B cell (primary cell): ENCODE data around the gene COX6B1. TPM values are rescaled to one million over a fixed set of nuclear protein-coding genes. Genes with fewer than 3 reads are reported as not detected.

ENCODE experiments used
- ATAC-seq: fragments of 200-7000 bp; cut with Tn5 transposase; one replicate; pipeline ENCODE4 v1.10.0; 2021; ENCODE audit warnings: low read depth, mild to moderate bottlenecking, moderate number of reproducible peaks, moderate library complexity
- CTCF ChIA-PET: fragments of 350-600 bp; sonication (Branson Sonifier 250); formaldehyde crosslinking; loops from one replicate; lab custom pipeline; 2021; ENCODE audit warnings: antibody characterized with exemption, inconsistent platforms; lab: Charles Lee
- POLR2A ChIA-PET: fragments of 350-600 bp; sonication (Branson Sonifier 250); formaldehyde crosslinking; loops from one replicate; lab custom pipeline; 2021; ENCODE audit warnings: antibody characterized with exemption; lab: Charles Lee
- DNase-seq: peaks from one replicate; pipeline ENCODE4 v3.0.0; 2013
- H2AFZ ChIP-seq: 2 replicates; pipeline ENCODE4 v1.6.1; 2012; ENCODE audit warnings: mild to moderate bottlenecking, low read depth, low read length; ENCODE audit not compliant: insufficient read depth, poor library complexity, severe bottlenecking
- H3K27ac ChIP-seq, 2 donors: 1 replicate in 1 of 2; 2 replicates in 1 of 2; pipeline ENCODE4 v1.5.1; 2012 to 2013; ENCODE audit warnings: low read length in 2 of 2, mild to moderate bottlenecking in 2 of 2, moderate library complexity in 1 of 2
- H3K27me3 ChIP-seq, 4 experiments: fragments of 200-600 bp in 1 of 4; sonication (generic) in 1 of 4; replicated peaks in 1 of 4; 1 replicate in 2 of 4; 2 replicates in 2 of 4; pipeline versions ENCODE4 v1.6.1 to v1.7.0; 2013 to 2016; ENCODE audit warnings: low read length in 3 of 4, mild to moderate bottlenecking in 2 of 4, mixed read lengths in 1 of 4, moderate library complexity in 1 of 4; ENCODE audit not compliant: insufficient read depth in 4 of 4, control insufficient read depth in 3 of 4; ENCODE audit errors: control extremely low read depth in 1 of 4
- H3K36me3 ChIP-seq, 2 experiments: replicated peaks in 1 of 2; 1 replicate in 1 of 2; 2 replicates in 1 of 2; pipeline versions ENCODE4 v1.6.1 to v1.7.1; 2013; ENCODE audit warnings: low read length in 1 of 2; ENCODE audit not compliant: insufficient read depth in 2 of 2, control insufficient read depth in 1 of 2; ENCODE audit errors: control extremely low read depth in 1 of 2, extremely low read depth in 1 of 2
- H3K4me1 ChIP-seq, 2 donors: fragments of 200-600 bp in 1 of 2; sonication (generic) in 1 of 2; 1 replicate in 1 of 2; 2 replicates in 1 of 2; pipeline versions ENCODE4 v1.5.1 to v1.6.1; 2013 to 2017; ENCODE audit warnings: low read length in 2 of 2; ENCODE audit not compliant: control insufficient read depth in 2 of 2, insufficient read depth in 2 of 2
- H3K4me2 ChIP-seq: replicated peaks from 2 replicates; pipeline ENCODE3; 2012; ENCODE audit warnings: mild to moderate bottlenecking, low read depth, low read length; ENCODE audit not compliant: poor library complexity, severe bottlenecking
- H3K4me3 ChIP-seq, 5 experiments: fragments of 200-600 bp in 1 of 5; sonication (generic) in 1 of 5; 1 replicate in 3 of 5; 2 replicates in 2 of 5; pipeline versions ENCODE4 v1.5.1 to v1.7.0; 2011 to 2016; ENCODE audit warnings: low read length in 4 of 5, mild to moderate bottlenecking in 4 of 5, low read depth in 2 of 5, control low read depth in 1 of 5, moderate library complexity in 1 of 5; ENCODE audit not compliant: insufficient read depth in 1 of 5; ENCODE audit errors: control extremely low read depth in 1 of 5, extremely low read depth in 1 of 5
- H3K79me2 ChIP-seq: fragments of 200-600 bp; sonication (generic); one replicate; pipeline ENCODE4 v1.6.0; 2016; ENCODE audit warnings: low read length; ENCODE audit not compliant: control insufficient read depth, insufficient read depth
- H3K9ac ChIP-seq: fragments of 200-600 bp; sonication (generic); 2 replicates; pipeline ENCODE4 v1.6.1; 2017; ENCODE audit warnings: mild to moderate bottlenecking, low read length, moderate library complexity
- H3K9me3 ChIP-seq, 3 donors: one replicate each; pipeline versions ENCODE4 v1.6.1 to v1.7.1; 2013; ENCODE audit warnings: low read length in 2 of 3; ENCODE audit not compliant: control insufficient read depth in 2 of 3, insufficient read depth in 1 of 3; ENCODE audit errors: control extremely low read depth in 1 of 3
- H4K20me1 ChIP-seq: 2 replicates; pipeline ENCODE4 v1.6.0; 2012; ENCODE audit warnings: mild to moderate bottlenecking, low read length; ENCODE audit not compliant: insufficient read depth, control insufficient read depth, poor library complexity, severe bottlenecking
- H3K27ac Mint-ChIP-seq: one replicate; pipeline ENCODE4 v1.8.0; 2021; ENCODE audit warnings: mixed read lengths
- H3K27me3 Mint-ChIP-seq: one replicate; pipeline ENCODE4 v1.8.0; 2021; ENCODE audit warnings: mixed read lengths
- H3K4me1 Mint-ChIP-seq: one replicate; pipeline ENCODE4 v1.8.0; 2021; ENCODE audit warnings: mixed read lengths
- H3K4me3 Mint-ChIP-seq: one replicate; pipeline ENCODE4 v1.8.0; 2021; ENCODE audit warnings: mixed read lengths
- H3K9me3 Mint-ChIP-seq: one replicate; pipeline ENCODE4 v1.8.0; 2022; ENCODE audit warnings: mixed read lengths; ENCODE audit not compliant: insufficient read depth
- CTCF ChIP-seq: fragments of 200-600 bp; IDR thresholded peaks from one replicate; pipeline ENCODE4 v1.8.0; 2022; ENCODE audit warnings: antibody characterized with exemption, mild to moderate bottlenecking
- EZH2 ChIP-seq: IDR thresholded peaks from 2 replicates; pipeline ENCODE4 v1.6.1; 2012; ENCODE audit warnings: borderline replicate concordance, low read depth, mild to moderate bottlenecking, moderate library complexity, low read length; ENCODE audit not compliant: insufficient read depth, poor library complexity, severe bottlenecking
- whole genome bisulfite sequencing: methylation state at CpG from one replicate; pipeline ENCODE4 v1.1.5; 2013; ENCODE audit warnings: missing lambda C conversion rate; ENCODE audit not compliant: insufficient coverage; 5-methylcytosine and 5-hydroxymethylcytosine counted together
- intact Hi-C: fragments of 100-400 bp; cut with micrococcal nuclease; formaldehyde crosslinking; loops from one replicate; pipeline ENCODE4 v1.10.0; 2022
- polyA plus RNA-seq: library from polyadenylated mRNA; depleted of rRNA; stranded (reverse); fragments of >200 nt; gene quantifications from 2 replicates; pipeline ENCODE4 v1.2.3, GENCODE V29; 2012
- total RNA-seq, 2 donors: library from RNA; stranded (reverse); fragments of 120-200 nt in 1 of 2; gene quantifications; 1 replicate in 1 of 2; 2 replicates in 1 of 2; pipeline versions ENCODE4 v1.2.3 to v1.2.4, GENCODE V29; 2013 to 2022

Gene COX6B1
- total and polyA plus RNA-seq, 2 donors (not counting 1 experiment from before 2014, with no cell fraction given), result 215 to 387 TPM

DNA sequence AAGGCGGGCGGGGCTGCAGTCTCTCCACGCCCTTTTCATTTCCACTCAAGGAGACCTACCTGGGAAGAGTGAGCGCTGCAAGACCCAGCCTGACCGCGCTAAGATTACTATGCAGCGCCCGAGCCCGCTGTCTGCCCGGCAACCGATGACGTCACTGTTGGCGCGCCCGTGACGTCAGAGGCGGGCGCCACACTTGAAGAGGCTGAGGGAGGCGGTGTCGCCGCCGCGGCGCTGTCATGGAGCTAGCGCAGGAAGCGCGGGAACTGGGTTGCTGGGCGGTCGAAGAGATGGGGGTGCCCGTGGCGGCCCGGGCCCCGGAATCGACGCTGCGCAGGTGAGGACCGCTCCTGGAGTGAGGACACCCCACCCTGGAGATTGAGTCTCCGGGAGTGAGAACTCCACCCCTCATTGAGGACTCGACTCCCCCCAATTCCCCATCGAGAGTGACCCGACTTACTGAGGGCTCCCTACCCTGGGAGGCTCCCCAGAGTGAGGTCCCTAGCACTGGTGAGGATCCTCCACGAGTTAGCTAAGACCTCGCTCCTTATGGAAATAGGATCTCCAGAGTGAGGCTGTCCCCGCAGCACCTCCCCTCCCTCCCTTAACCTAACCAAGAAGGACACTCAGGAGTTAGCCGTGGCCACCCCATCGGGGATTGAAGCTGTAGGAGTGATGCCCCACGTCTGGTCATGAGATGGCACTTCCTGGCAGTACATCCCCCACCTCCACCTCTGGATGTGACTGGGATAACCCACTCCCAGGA lies 35.4 kb upstream of the COX6B1 start, which contains the start of gene HAUS5:
Gene HAUS5 (plus strand): TSS at position 177 of the 763 bp plus-strand sequence. CDS start 60 bp downstream, at position 237.
- POLR2A ChIA-PET, result interaction anchor here (1.1 to 1.3 kb wide), 3 partner anchors 31 to 64 kb away, joined by 3 to 12 read pairs (median 5); partner anchors contain the start of gene COX6B1
- CTCF ChIA-PET, result interaction anchor here (1.0 kb wide), 1 partner anchor 27 kb away, joined by 3 read pairs; no protein-coding TSS in a partner anchor
- Mint-ChIP-seq H3K4me3 (peak within 1 kb of the TSS; percentile 92), H3K27ac (peak within 1 kb of the TSS; percentile 98), H3K9me3 (no peaks in the 10 kb centered on the region), H3K4me1 (peaks cover 42% of the 10 kb centered on the region), H3K27me3 (no peaks in the 10 kb centered on the region)
- H3K4me3 ChIP-seq, result peak within 1 kb of the TSS; percentile 37 to 87 (median 78)
- peak within 1 kb of the TSS; percentile 82 for H2AFZ ChIP-seq
- peak within 1 kb of the TSS; percentile 83 for H3K9ac ChIP-seq
- peaks cover 11% of the 10 kb centered on the region for H3K79me2 ChIP-seq
- H3K4me1 ChIP-seq, result peaks cover 38 to 53% of the 10 kb centered on the region in 2 donors
- TF ChIP-seq CTCF (no peak), EZH2 (no peak)
- DNase-seq (peak; percentile 97), ATAC-seq (peak; percentile 79)
- H3K27me3 ChIP-seq, result no peaks in the 10 kb centered on the region
- H4K20me1 ChIP-seq, result no peaks in the 10 kb centered on the region
- H3K4me2 ChIP-seq, result peak within 1 kb of the TSS; percentile 93
- peaks cover 0 to 16% of the 10 kb centered on the region in 2 experiments for H3K36me3 ChIP-seq
- H3K9me3 ChIP-seq, result peaks cover 0 to 13% (median 5%) of the 10 kb centered on the region in 3 donors
- WGBS, result 1% methylated on average over 45 of the region's 47 CpGs
- intact Hi-C loops, result loop anchor here (1.0 kb wide), 7 partner anchors 16 to 442 kb away; partner anchors contain the start of genes COX6B1, THAP8, TMEM147 and WDR62
- peak within 1 kb of the TSS; percentile 76 to 77 for H3K27ac ChIP-seq
